Osteoblast (primary cell): Measurements from ENCODE around the gene CTCF. TPM values are rescaled to one million over a fixed set of nuclear protein-coding genes. Genes with fewer than 3 reads are reported as not detected.

Experiments
- DNase-seq: peaks from one replicate; pipeline ENCODE4 v3.0.0; 2011; ENCODE audit warnings: low spot score, mixed read lengths; ENCODE audit not compliant: insufficient read length; ENCODE audit errors: missing footprints
- H2AFZ ChIP-seq: 2 replicates; pipeline ENCODE4 v1.6.0; 2011; ENCODE audit warnings: mild to moderate bottlenecking, low read length
- H3K27ac ChIP-seq: 2 replicates; pipeline ENCODE4 v1.5.1; 2011; ENCODE audit warnings: mild to moderate bottlenecking, low read depth, low read length, moderate library complexity
- H3K27me3 ChIP-seq: 2 replicates; pipeline ENCODE4 v1.6.0; 2012; ENCODE audit warnings: mild to moderate bottlenecking, control low read depth, inconsistent platforms, low read length, moderate library complexity; ENCODE audit not compliant: insufficient read depth
- H3K36me3 ChIP-seq: 2 replicates; pipeline ENCODE4 v1.5.1; 2011; ENCODE audit warnings: mild to moderate bottlenecking, low read length, control low read depth, moderate library complexity; ENCODE audit not compliant: insufficient read depth
- H3K4me1 ChIP-seq: 2 replicates; pipeline ENCODE4 v1.5.1; 2011; ENCODE audit warnings: mild to moderate bottlenecking, low read length, control low read depth, moderate library complexity; ENCODE audit not compliant: insufficient read depth
- H3K4me2 ChIP-seq: 2 replicates; pipeline ENCODE4 v1.6.0; 2011; ENCODE audit warnings: mild to moderate bottlenecking, low read length; ENCODE audit not compliant: insufficient read depth
- H3K4me3 ChIP-seq: fragments of 200-600 bp; sonication (generic); 3 replicates; pipeline ENCODE4 v1.5.1; 2012; ENCODE audit warnings: mild to moderate bottlenecking, low read length, inconsistent platforms; ENCODE audit not compliant: insufficient read depth
- H3K79me2 ChIP-seq: 2 replicates; pipeline ENCODE4 v1.6.0; 2012; ENCODE audit warnings: mild to moderate bottlenecking, low read length, control low read depth, inconsistent platforms; ENCODE audit not compliant: insufficient read depth
- H3K9me3 ChIP-seq: 2 replicates; pipeline ENCODE4 v1.5.1; 2011; ENCODE audit warnings: low read depth, low read length, control low read depth
- H4K20me1 ChIP-seq: 2 replicates; pipeline ENCODE4 v1.6.0; 2012; ENCODE audit warnings: mild to moderate bottlenecking, low read length, control low read depth; ENCODE audit not compliant: insufficient read depth
- total RNA-seq: library from RNA; depleted of rRNA; stranded (reverse); fragments of >200 nt; gene quantifications from 2 replicates; pipeline ENCODE4 v1.2.3, GENCODE V29; 2012
- TF ChIP-seq, protein P1 (sequence below): IDR thresholded peaks from 2 replicates; pipeline ENCODE4 v1.5.1; 2011; ENCODE audit warnings: mild to moderate bottlenecking, low read depth, low read length, moderate library complexity; ENCODE audit errors: extremely low read depth

The CTCF gene
- total RNA-seq, 1 donor, result 29.3 TPM

DNA sequence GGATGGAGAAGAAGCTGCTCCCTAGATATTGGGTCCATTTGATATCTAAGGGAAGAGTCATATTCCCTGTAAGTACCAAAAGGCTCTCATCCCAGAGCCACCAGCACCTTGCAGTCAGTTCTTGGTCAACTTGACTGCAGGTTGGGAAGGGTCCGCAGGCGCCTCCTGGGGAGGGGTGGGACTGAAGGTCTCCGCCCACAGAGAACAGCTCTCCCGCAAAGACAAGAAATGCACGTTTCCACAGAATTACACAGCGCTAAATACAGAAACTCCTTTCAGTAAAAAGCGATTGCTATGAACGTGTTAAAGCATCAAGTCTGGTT, 864 bp upstream of the CTCF start:
- TF ChIP-seq, protein P1, sequence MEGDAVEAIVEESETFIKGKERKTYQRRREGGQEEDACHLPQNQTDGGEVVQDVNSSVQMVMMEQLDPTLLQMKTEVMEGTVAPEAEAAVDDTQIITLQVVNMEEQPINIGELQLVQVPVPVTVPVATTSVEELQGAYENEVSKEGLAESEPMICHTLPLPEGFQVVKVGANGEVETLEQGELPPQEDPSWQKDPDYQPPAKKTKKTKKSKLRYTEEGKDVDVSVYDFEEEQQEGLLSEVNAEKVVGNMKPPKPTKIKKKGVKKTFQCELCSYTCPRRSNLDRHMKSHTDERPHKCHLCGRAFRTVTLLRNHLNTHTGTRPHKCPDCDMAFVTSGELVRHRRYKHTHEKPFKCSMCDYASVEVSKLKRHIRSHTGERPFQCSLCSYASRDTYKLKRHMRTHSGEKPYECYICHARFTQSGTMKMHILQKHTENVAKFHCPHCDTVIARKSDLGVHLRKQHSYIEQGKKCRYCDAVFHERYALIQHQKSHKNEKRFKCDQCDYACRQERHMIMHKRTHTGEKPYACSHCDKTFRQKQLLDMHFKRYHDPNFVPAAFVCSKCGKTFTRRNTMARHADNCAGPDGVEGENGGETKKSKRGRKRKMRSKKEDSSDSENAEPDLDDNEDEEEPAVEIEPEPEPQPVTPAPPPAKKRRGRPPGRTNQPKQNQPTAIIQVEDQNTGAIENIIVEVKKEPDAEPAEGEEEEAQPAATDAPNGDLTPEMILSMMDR, result no peak
- Histone ChIP-seq H3K4me1 (peaks cover 19% of the 10 kb centered on the region), H3K27me3 (no peaks in the 10 kb centered on the region), H4K20me1 (peaks cover 20% of the 10 kb centered on the region), H3K4me3 (peak overlapping the region; percentile 86), H3K4me2 (peak overlapping the region; percentile 95), H3K27ac (peak overlapping the region; percentile 71), H3K36me3 (no peaks in the 10 kb centered on the region), H3K9me3 (no peaks in the 10 kb centered on the region), H3K79me2 (peaks cover 35% of the 10 kb centered on the region), H2AFZ (peak overlapping the region; percentile 95)
- DNase-seq, result no peak

DNA sequence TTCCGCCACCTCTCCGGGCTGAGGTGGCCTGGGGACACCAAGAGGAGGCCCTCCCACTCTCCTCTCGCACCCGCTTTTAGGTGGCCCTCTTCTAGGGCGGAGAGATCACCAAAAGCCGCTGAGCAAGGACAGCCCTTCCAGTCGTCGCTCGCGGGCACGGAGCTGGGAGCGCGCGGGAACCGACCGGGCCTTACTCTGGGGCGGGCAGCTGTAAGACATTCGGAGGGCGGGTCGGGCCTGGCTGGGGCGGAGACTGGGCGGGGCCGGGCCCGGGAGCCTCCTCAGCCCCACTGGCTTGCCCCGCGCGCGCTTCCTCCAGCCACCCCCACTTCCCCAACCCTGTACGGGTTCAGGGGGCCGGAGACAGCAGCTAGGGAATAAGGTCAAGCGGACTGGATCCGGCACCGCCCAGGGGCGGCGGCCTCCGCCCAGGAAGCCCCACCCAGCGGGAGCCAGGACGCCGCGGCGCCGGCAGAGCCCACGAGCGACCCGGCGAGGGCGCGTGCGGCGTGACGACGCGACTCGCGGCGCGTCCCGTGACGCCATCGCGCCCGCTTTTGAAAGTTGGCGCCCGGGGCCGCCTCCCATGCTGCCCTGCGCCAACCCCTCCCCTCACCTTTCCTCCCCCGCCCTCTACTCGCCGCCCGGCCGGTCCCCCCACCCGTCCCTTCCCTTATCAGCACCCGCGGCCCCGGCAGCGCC, 351 bp upstream of the CTCF start:
- peaks cover 19% of the 10 kb centered on the region for H3K4me1 ChIP-seq
- H3K9me3 ChIP-seq, result no peaks in the 10 kb centered on the region
- no peaks in the 10 kb centered on the region for H3K27me3 ChIP-seq
- no peaks in the 10 kb centered on the region for H3K36me3 ChIP-seq
- peak overlapping the region; percentile 95 for H2AFZ ChIP-seq
- peaks cover 40% of the 10 kb centered on the region for H3K79me2 ChIP-seq
- peak; percentile 99 for DNase-seq
- H3K4me2 ChIP-seq, result peak overlapping the region; percentile 95
- peak overlapping the region; percentile 86 for H3K4me3 ChIP-seq
- peak overlapping the region; percentile 71 for H3K27ac ChIP-seq
- TF ChIP-seq, protein P1, result no peak
- H4K20me1 ChIP-seq, result peaks cover 22% of the 10 kb centered on the region

DNA sequence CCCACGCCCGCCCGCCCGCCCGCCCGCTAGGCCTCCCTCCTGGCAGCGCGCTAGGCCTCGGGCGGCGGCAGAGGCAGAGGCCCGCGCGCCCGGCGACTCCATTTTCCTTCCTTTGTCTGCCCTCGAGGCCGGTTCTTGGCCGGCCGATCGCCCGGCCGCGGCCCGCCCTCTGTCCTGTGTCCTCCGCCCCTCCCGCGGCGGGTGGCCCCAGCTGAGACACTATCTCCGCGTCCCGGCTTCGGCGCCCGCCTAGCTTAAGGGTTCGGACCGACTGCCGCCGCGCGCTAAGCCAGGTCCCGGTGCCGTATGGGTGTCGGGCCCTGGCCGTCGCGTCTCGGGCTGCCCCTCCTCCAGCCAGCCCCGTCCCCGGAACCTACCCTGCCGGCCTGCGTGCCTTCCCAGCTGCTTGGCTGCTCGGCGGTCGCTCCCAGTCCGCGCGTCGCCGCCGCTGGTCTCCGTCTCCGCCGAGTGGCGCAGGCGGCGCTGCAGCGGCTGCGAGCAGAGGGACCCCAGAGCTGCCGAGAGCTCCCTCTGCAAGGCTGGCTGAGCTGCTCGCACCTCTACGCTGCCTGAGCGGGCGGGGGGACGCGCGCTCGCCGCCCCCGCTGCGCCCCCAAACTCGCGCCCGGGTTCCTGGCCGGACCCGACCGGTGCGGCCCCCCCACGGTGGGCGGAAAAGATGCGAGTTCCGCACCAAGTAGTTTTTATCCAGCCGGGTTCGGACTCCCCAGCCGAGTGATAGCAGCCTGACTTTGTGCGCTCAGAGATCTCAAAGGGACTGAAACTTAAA, 787 bp downstream of the CTCF start:
- H3K36me3 ChIP-seq, result no peaks in the 10 kb centered on the region
- H3K27ac ChIP-seq, result peak overlapping the region; percentile 84
- peak overlapping the region; percentile 86 for H3K4me3 ChIP-seq
- peaks cover 19% of the 10 kb centered on the region for H3K4me1 ChIP-seq
- peaks cover 52% of the 10 kb centered on the region for H3K79me2 ChIP-seq
- H4K20me1 ChIP-seq, result peaks cover 26% of the 10 kb centered on the region
- no peaks in the 10 kb centered on the region for H3K9me3 ChIP-seq
- H3K27me3 ChIP-seq, result no peaks in the 10 kb centered on the region
- peak; percentile 84 for DNase-seq
- TF ChIP-seq, protein P1, result no peak
- peak overlapping the region; percentile 76 for H2AFZ ChIP-seq
- H3K4me2 ChIP-seq, result peak overlapping the region; percentile 99
